GM13976 (cell line): ENCODE measurements around the gene ARHGAP18.

ENCODE experiments used
- DNase-seq: peaks from one replicate; pipeline ENCODE4 v3.0.0; 2012; ENCODE audit warnings: low spot score
- in situ Hi-C: fragments of 300-500 bp; cut with MboI; formaldehyde crosslinking; loops from one replicate; pipeline ENCODE4 v1.12.0; 2022; ENCODE audit warnings: low sequenced_read_pairs, mixed read lengths, inconsistent platforms; ENCODE audit not compliant: unreplicated experiment
- TF ChIP-seq, protein P1 (sequence below): IDR thresholded peaks from 2 replicates; pipeline ENCODE4 v1.5.1; 2012; ENCODE audit warnings: borderline replicate concordance, mild to moderate bottlenecking; ENCODE audit not compliant: insufficient read depth; ENCODE audit errors: extremely low read depth, missing control alignments, control extremely low read depth

The ARHGAP18 gene

DNA sequence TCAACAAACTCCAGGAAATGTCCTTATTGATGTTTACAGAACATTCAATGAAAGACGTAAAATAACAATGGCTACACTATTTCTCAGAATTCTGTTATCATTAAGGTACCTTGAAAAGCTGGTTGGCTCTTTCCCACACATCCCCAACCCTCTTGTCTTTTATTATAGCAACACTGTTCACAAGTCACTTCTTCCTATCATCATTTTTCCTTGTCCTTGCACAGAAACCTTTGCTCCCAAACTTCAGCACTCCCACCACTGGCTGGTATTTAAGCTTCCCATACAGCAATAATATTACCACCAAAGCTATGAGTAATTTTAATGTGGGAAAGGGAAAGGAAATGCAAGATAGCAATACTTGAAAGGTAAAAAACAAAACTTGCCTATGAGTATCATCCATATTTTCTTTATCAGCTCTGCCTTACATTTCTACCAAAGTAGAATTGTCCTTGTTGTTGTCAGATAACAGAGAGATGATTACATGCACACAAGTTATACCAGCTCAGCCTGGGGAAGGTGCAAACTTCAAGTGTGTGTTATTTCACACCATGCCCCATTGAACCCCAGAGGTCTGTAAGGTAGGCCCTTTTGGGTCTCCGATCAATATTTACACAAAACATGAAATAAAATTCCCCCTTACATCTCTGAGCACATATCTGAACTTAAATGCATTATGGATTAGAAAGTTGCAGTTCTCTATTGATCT, 32.2 kb downstream of the ARHGAP18 start:
- TF ChIP-seq, protein P1, sequence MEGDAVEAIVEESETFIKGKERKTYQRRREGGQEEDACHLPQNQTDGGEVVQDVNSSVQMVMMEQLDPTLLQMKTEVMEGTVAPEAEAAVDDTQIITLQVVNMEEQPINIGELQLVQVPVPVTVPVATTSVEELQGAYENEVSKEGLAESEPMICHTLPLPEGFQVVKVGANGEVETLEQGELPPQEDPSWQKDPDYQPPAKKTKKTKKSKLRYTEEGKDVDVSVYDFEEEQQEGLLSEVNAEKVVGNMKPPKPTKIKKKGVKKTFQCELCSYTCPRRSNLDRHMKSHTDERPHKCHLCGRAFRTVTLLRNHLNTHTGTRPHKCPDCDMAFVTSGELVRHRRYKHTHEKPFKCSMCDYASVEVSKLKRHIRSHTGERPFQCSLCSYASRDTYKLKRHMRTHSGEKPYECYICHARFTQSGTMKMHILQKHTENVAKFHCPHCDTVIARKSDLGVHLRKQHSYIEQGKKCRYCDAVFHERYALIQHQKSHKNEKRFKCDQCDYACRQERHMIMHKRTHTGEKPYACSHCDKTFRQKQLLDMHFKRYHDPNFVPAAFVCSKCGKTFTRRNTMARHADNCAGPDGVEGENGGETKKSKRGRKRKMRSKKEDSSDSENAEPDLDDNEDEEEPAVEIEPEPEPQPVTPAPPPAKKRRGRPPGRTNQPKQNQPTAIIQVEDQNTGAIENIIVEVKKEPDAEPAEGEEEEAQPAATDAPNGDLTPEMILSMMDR = no peak
- in situ Hi-C loops = no loop called here
- DNase-seq = no peak

DNA sequence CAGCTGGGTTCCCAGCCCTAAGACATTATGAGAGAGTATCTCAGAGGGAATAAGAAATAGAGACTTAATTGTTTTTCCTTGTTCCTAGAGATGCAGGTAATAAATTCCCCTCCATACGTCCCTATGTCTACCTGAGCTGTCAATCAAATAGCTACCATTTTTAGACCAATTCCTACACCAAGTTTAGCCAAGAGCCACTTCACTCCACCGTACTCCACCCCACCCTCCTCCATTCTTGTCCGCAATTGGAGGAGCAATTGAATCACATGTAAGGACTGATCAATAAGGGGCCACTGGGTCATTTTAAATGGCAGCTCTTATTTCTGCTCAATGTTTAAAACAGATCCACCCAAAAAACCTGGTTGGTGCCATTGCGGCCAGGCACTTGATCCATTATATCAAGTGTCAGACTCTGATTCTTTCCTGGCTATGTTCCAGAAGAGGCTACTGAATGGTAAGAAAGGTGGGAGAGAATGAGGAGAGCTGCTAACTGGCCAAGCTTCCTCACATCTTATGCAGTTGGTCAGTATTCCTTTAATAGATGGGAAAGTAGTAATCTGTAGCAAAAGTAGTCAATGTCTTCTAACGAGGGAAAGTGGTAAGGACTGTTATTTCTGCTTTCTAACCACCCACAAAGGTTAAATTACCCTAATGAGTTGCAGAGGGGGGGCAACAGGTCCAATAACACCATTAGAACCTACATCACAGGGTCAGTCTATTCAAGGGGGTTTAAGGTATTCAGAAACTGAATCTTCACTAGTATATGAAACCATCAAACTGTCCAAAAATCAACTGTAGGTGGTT, 34.1 kb downstream of the ARHGAP18 start:
- in situ Hi-C loops = no loop called here
- DNase-seq = no peak
- TF ChIP-seq, protein P1 = no peak

DNA sequence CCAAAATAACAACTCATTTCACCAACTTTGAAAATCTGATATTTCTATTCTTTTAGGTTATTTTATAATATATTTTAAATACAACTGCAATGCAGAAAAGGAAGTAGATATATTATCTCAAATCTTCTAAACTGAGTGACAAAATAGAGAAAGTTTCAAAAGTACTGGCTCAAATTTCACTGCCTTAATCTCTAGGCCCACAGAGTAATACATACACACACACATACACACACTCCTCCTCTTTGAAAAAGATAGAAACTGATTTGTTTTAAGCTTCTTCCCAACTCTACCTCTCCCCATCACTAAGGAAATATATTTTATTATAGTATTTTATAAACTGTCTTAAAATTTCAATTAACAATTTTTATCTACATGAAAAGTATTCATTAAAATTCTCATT, 36.2 kb downstream of the ARHGAP18 start:
- TF ChIP-seq, protein P1 = no peak
- no peak for DNase-seq
- in situ Hi-C loops = no loop called here

DNA sequence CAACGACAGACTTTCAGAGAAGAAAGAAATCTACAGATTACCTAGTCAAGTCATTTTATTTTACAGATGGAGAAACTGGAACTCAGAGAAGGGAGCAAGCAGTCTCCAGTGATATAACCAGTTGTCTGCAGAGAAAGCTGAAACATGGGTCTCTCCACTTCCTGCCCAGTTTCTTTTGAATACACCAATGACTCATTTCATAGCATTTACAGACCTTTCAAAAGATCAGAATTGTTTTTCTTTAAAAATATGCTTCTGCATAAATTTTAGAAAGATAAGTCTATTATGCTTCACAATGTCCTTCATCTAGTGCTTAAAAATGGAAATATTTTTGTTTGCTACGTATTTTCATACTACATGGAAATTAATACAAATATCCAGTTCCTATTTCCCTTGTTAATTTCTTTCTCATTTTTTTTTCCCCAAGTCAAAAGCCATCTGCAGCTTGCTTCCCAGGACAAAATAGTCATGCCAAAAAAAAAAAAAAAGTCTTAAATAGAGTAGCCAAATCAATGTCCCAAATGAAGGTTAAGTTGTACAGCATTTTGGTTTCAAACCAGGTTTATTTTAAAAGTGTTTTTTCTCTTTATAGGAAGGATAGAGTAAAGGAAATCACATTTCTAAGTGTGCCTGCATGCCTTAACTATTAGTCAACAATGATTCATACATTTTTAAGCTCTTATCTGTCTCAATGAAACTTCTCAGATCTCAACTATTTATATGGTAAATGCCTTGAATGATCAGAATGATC, 36.9 kb downstream of the ARHGAP18 start:
- TF ChIP-seq, protein P1 = no peak
- peak; percentile 58 for DNase-seq
- in situ Hi-C loops = no loop called here

DNA sequence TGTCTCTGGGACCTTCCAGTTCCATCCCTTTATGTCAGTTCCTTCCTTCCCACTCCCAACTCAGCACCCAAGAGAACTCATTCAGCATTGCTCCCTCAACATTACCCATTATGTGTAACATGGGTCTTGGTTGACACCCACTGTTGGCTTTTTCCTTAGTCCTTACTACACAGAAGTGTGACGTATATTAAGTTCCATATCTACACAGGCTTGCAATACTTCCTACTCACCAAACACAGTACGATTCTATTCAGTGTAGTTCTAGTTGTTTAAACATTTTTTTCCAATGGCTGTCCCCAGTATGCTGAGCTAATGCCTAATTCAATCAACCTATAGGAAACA, 37.7 kb downstream of the ARHGAP18 start:
- DNase-seq = no peak
- in situ Hi-C loops = no loop called here

DNA sequence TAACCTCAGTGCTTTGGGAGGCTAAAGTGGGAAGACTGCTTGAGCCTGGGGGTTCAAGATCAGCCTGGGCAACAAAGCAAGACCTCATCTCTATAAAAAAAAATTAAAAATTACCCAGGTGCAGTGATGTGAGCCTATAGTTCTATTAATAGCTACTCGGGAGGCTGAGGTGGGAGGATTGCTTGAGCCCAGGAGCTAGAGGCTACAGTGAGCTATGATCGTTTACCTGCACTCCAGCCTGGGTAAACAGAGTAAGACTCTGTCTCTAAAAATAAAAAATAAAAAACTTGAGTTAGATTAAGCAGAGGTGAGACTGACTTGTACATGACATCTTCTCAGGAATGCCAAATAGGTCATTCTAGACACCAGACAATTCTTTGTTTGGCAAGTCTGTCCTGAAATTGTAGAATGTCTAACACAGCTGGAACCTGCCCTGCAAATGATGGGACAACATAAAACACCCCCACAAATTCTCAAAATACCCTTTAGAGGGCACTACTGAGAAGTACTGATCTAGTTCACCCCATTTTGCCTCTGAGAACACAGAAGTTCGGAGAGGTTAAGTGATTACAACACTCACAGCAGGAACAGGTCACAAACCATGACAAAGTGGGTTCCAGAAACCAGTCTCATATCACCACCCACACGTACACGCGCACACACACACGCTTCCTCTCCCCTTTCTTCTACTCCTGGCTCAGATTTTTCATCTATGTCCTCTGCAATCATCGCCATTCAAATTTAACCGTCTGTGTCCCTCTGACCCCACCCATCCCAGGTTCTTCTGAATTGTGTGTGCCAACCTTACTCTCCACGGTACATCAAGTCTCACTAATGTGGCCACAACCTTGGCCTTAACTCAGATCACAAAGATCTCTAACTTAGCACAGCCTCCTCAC, 38.3 kb downstream of the ARHGAP18 start:
- peak; percentile 74 for DNase-seq
- TF ChIP-seq, protein P1 = peak; percentile 32
- in situ Hi-C loops = no loop called here

More for the DNA sequence above, 37.7 kb downstream of the ARHGAP18 start:
- TF ChIP-seq, protein P1 = no peak
